ENCODE data around the gene ASIP.
"Not testable (repeated sequence)": the region's sequence is repeated elsewhere in the genome, so short reads cannot be mapped to it uniquely, and the experiment has no call there.

The ASIP gene

GRCh38 chr20:34240693-34241615 lies at the start of gene ASIP:
Gene ASIP (plus strand): TSS chr20:34241423. CDS start chr20:34260375, 18,952 bp downstream.
- no peak for DNase-seq

- DNase-seq = no peak
Measured at GRCh38 chr20:34193051-34193450, 48.2 kb upstream of the ASIP start.

GRCh38 chr20:34199183-34199582 lies 42.0 kb upstream of the ASIP start:
- DNase-seq = no peak

DNA sequence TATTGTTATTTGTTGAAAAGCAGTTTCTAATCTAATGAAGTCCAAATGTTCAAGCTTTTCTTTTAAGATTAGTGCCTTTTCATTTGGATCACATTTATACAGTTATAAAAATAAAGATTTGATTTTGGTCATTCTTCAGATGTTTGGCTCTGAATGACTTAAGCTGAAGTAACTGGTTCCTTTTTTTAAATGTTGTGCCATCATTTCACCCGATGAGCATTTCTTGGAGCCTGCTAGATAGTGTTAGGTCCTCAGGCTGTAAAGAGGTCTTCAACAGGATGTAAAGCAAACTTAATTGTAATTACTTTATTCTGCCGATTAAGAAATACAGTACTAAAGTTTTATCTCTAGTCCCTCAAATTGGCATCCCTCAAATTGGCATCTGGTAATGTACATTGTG lies 41.2 kb upstream of the ASIP start:
- DNase-seq = no peak

- no peak for DNase-seq
Measured at GRCh38 chr20:34201531-34201930, 39.7 kb upstream of the ASIP start.

DNA sequence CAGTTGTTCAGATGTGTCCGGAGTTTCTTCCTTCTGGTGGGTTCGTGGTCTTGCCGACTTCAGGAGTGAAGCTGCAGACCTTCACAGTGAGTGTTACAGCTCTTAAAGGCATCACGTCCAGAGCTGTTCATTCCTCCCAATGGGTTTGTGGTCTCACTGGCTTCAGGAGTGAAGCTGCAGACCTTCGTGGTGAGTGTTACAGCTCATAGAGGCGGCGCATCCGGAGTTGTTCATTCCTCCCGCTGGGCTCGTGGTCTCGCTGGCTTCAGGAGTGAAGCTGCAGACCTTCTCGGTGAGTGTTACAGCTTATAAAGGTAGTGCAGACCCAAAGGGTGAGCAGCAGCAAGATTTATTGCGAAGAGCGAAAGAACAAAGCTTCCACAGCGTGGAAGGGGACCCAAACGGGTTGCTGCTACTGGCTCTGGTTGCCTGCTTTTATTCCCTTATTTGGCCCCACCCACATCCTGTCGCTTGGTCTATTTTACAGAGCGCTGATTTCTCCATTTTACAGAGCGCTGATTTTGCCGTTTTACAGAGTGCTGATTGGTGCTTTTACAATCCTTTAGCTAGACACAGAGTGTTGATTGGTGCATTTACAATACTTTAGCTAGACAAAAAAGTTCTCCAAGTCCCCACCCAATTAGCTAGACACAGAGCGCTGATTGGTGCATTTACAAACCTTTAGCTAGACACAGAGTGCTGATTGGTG lies 35.9 kb upstream of the ASIP start:
- not testable (repeated sequence) for DNase-seq

- DNase-seq = no peak
Measured at GRCh38 chr20:34209111-34209510, 32.1 kb upstream of the ASIP start.

DNA sequence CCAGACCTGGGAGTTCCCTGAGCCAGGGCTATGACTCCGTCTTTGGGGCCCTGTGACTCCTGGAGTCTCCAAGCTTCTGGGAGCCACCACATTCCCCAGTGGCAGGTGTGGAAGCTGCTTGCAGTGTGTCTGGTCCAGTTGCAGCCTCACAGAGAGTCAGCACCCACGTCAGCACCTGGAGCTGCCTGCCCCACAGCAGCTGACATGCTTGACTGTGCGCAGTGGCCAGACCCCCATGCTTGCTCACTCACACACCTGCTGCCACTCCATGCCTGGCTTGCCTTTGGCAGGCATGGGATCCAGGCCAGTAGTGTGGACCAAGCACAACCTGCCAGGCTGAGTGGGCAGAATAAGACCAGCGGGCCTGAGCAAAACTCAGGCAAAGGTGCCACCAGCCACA lies 31.0 kb upstream of the ASIP start:
- DNase-seq = no peak

DNA sequence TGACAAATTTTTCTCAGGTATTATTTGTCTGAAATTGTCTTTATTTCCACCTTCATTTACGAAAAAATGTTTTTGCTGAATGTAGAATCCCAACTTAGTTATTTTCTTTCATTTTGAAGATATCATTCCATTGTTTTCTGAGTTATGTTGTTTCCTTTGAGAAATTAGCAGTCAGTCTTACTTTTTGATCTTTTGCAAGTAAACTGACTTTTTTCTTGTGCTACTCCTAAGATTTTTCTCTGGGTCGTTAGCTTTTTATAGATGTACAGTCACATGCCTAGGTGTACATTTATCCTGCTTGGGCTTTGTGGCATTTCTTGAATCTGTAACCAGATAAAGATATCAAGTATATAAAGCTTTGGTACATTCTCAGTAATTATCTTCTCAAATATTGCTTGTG lies 29.6 kb upstream of the ASIP start:
- DNase-seq = no peak

DNA sequence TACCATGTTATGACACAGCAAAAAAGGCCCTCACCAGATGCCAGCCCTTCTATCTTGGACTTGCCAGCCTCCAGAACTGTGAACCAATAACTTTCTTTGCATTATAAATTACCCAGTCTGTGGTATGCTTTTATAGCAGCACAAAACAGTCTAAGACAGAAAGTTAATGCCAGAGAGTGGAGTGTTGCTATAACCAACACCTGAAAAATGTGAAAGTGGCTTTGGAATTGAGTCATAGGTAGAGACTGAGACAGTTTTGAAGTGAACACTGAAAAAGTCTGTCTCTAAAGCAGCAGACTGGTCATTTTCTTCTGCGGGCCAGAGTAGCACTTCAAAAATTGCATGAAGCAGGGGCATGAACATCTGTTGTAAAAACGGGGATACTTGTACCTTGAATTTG lies 28.0 kb upstream of the ASIP start:
- no peak for DNase-seq

- peak; percentile 26 for DNase-seq
Measured at GRCh38 chr20:34215711-34216381, 25.4 kb upstream of the ASIP start.

GRCh38 chr20:34216382-34216742 lies 24.9 kb upstream of the ASIP start:
- DNase-seq = no peak

- DNase-seq = no peak
Measured at GRCh38 chr20:34220561-34220960, 20.7 kb upstream of the ASIP start.

GRCh38 chr20:34222208-34222607 lies 19.0 kb upstream of the ASIP start:
- no peak for DNase-seq

DNA sequence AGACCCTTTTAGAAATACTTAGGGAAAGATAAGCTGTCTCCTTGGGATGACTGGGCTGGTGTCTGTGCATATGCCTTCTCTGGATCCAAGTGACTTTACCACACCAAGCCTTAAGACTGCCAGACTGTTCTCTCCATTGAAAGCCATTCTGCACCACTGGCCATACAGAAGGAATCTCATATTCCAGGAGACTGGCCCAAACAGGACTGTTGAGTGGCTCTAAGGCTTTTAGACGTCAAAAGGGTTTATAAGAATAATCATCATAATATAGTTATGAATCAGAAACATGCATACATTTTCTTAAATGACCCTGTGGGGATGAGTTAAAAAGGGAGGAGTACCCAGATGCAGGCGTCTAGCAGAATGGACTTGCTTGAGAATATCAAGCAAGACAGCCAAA lies 17.0 kb upstream of the ASIP start:
- DNase-seq = not testable (repeated sequence)

DNA sequence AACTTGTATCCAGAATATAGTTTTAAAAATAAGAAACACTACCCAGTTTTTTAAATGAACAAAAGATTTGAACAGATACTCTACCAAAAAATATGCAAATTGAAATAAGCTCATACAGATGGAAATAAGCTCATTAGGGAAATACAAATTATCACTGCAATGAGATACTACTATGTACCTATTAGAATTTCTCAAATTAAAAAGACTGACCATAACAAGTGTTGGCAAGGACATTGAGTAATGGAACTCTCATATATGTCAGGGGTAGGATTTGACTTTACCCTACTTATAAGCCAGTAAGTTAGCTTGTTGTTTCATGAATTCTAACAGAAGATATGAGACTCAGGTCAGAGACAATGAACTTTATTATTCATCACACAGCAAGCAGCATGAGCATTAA lies 9.6 kb upstream of the ASIP start:
- no peak for DNase-seq

DNA sequence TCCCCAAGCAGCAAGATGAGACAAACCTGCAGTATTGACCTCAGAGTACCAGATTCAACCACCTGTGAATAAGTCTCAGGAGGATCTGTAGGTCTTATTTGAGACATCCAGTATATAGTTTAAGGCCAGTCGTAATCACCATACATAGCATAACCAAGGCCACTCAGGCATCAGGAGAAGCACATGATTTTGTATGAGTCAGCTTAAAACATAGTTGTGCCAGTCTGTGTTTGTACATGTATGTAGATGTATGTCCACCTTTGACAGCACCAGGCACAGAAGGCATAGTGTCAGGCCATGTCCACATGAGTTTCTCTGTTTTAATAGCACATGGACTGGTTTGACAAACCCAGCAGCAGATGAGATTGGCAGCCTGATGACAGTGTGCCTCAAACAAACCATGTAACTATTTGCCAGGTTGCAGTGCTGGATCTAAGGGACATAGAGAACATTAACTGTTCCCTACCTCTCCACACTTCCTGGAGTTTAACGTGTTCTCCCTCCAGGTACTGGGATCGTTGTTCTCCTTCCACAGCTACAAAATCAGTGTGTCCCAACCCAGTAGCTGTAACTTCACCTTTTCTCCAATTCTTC lies 8.6 kb upstream of the ASIP start:
- DNase-seq = no peak

- DNase-seq = no peak
Measured at GRCh38 chr20:34233687-34234086, 7.5 kb upstream of the ASIP start.

- DNase-seq = no peak
Measured at GRCh38 chr20:34235875-34236274, 5.3 kb upstream of the ASIP start.

- no peak for DNase-seq
Measured at GRCh38 chr20:34237942-34238341, 3.3 kb upstream of the ASIP start.

DNA sequence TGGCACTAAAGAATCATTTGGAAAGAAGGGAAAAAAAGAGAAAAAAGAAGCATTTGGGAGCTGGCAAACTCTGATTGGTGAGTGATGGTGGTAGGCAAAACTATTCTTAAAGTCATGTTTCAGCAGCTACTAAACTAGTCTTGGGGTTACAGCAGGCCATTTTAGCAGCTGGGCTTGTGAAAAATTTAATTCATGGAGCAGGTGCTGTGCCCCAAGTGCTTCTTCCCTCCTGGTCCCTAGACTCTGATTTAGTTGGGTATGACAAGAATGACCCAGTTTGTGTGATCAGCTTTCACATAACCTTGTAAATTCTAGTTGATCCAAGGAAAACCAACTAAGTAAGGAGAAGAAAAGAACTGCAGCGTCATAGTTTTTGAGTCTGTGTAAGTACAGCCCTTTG lies 1.1 kb upstream of the ASIP start:
- DNase-seq = no peak

DNA sequence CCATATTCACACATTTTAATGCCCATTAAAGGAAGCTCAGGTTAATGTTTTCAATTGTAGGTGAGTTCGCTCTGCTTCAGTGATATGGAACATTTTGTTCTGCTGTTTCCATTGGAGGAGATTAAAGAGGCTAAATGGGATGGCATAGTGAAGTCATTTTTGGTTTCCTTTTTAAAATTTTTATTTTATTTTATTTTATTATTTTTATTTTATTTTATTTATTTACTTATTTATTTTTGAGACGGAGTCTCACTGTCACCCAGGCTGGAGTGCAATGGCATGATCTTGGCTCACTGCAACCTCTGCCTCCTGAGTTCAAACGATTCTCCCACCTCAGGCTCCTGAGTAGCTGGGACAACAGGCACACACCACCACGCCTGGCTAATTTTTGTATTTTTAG lies 792 bp downstream of the ASIP start:
- not testable (repeated sequence) for DNase-seq

DNA sequence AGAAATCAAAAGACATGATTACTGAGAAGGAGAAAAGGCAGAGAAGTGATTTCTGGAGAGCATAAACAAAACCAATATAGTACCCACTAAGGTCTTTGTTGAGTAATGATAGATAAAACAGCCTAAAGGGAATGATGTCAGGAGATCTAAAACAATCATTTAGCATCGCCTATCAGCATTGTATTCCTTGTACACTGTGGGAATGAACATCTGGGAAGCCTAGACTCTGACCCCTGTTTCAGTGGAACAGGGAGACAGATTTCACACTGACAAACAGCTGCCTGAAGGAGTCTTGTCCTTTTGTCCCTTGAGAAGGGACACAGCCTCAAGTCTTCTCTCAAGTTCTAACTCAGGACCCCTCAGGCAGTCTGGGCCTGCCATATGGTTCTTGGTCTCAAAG lies 1.7 kb downstream of the ASIP start:
- no peak for DNase-seq

All from NCI-H446 treated with DMSO at 0.1 percent for 48 hours (cell line).